Fibroblast of lung (primary cell): ENCODE results near the gene SUPT4H1.

Source experiments
- CTCF ChIP-seq, 2 donors: IDR thresholded peaks in 1 of 2; conservative IDR thresholded peaks in 1 of 2; 1 replicate in 1 of 2; 2 replicates in 1 of 2; pipeline ENCODE4 v1.5.1; 2011 to 2012; ENCODE audit warnings: low read length in 2 of 2, control low read depth in 1 of 2, inconsistent platforms in 1 of 2, low read depth in 1 of 2, mild to moderate bottlenecking in 1 of 2
- EZH2 ChIP-seq: IDR thresholded peaks from 2 replicates; pipeline ENCODE4 v1.5.1; 2012; ENCODE audit warnings: low read length, control low read depth, mild to moderate bottlenecking; ENCODE audit errors: missing control alignments

- TF ChIP-seq CTCF (conservative IDR thresholded peaks at IDR 0.05 in 1 of 2, IDR thresholded peaks at IDR 0.05 in 1 of 2; ENCODE audit: low read depth in 1 of 2, low read length in 2 of 2), result no peak
- no peak for TF ChIP-seq EZH2
Observed at GRCh38 chr17:58351182-58351581, 819 bp downstream of the SUPT4H1 start.
